Lower lobe of right lung (tissue), 2 donors: Measurements from ENCODE around the gene HK1. TPM values are rescaled to one million over a fixed set of nuclear protein-coding genes. Genes with fewer than 3 reads are reported as not detected.

Experiments used
- ATAC-seq, 2 donors: fragments of 200-7000 bp; cut with Tn5 transposase; one replicate each; pipeline ENCODE4 v1.9.1; 2020 to 2022; ENCODE audit warnings: mild to moderate bottlenecking in 2 of 2, moderate library complexity in 2 of 2
- DNase-seq: peaks from one replicate; pipeline ENCODE4 v3.0.0-alpha.2; 2020
- H3K27ac ChIP-seq: fragments of 200-600 bp; one replicate; pipeline ENCODE4 v1.8.0; 2022
- H3K27me3 ChIP-seq: fragments of 200-600 bp; one replicate; pipeline ENCODE4 v1.8.0; 2022; ENCODE audit warnings: low read depth
- H3K36me3 ChIP-seq: fragments of 200-600 bp; one replicate; pipeline ENCODE4 v1.8.0; 2022; ENCODE audit warnings: mild to moderate bottlenecking
- H3K4me1 ChIP-seq: fragments of 200-600 bp; one replicate; pipeline ENCODE4 v1.8.0; 2022
- H3K4me3 ChIP-seq: fragments of 200-600 bp; one replicate; pipeline ENCODE4 v1.8.0; 2022; ENCODE audit warnings: mild to moderate bottlenecking
- H3K9me3 ChIP-seq: fragments of 200-600 bp; one replicate; pipeline ENCODE4 v1.8.0; 2022
- CTCF ChIP-seq: fragments of 200-600 bp; IDR thresholded peaks from one replicate; pipeline ENCODE4 v1.8.0; 2022; ENCODE audit warnings: antibody characterized with exemption, mild to moderate bottlenecking
- intact Hi-C: fragments of 100-400 bp; cut with DNase I; formaldehyde crosslinking; loops from one replicate; pipeline ENCODE4 v1.11.0; 2022
- total RNA-seq: library from RNA; stranded (reverse); fragmentation: NEBNext Ultra II Directional; extraction: Animal tissue kit (Norgen Biotek cat#: 25700); gene quantifications from one replicate; pipeline ENCODE4 v1.2.1, GENCODE V29; 2021
- donor health status: DM: no; HTN: yes; CAD: no; lungs with severe emphysema.

HK1 gene
- total RNA-seq, 1 donor from 2014 or later: 85.1 TPM

- Histone ChIP-seq H3K27me3 (no peaks in the 10 kb centered on the region), H3K4me1 (peaks cover 57% of the 10 kb centered on the region), H3K36me3 (peaks cover 30% of the 10 kb centered on the region), H3K4me3 (no peak overlapping the region), H3K9me3 (no peaks in the 10 kb centered on the region), H3K27ac (peak overlapping the region; percentile 74)
- intact Hi-C loops: no loop called here
- DNase-seq: no peak
- ATAC-seq: no peak
- no peak for TF ChIP-seq CTCF
Observed at GRCh38 chr10:69359594-69359993, 81.3 kb downstream of the HK1 start.

GRCh38 chr10:69360485-69361302 lies 82.4 kb downstream of the HK1 start:
- DNase-seq (peak; percentile 85), ATAC-seq (peak; percentile 93 to 95)
- H3K4me3 ChIP-seq: no peak overlapping the region
- intact Hi-C loops: no loop called here
- no peaks in the 10 kb centered on the region for H3K9me3 ChIP-seq
- H3K27me3 ChIP-seq: no peaks in the 10 kb centered on the region
- H3K36me3 ChIP-seq: peaks cover 41% of the 10 kb centered on the region
- peaks cover 57% of the 10 kb centered on the region for H3K4me1 ChIP-seq
- peak overlapping the region; percentile 74 for H3K27ac ChIP-seq
- no peak for TF ChIP-seq CTCF

GRCh38 chr10:69361303-69361614 lies 83.0 kb downstream of the HK1 start:
- peak in 1 of 2 donors; percentile 11 for ATAC-seq

GRCh38 chr10:69362471-69362954 lies 84.2 kb downstream of the HK1 start:
- TF ChIP-seq CTCF: no peak
- no peak overlapping the region for H3K4me3 ChIP-seq
- intact Hi-C loops: no loop called here
- no peaks in the 10 kb centered on the region for H3K9me3 ChIP-seq
- H3K27ac ChIP-seq: peak overlapping the region; percentile 62
- peaks cover 58% of the 10 kb centered on the region for H3K36me3 ChIP-seq
- peak; percentile 70 for DNase-seq
- no peaks in the 10 kb centered on the region for H3K27me3 ChIP-seq
- peaks cover 53% of the 10 kb centered on the region for H3K4me1 ChIP-seq
- peak; percentile 56 to 68 for ATAC-seq

More at GRCh38 chr10:69361303-69361614, 83.0 kb downstream of the HK1 start:
- no peak for TF ChIP-seq CTCF
- peak overlapping the region; percentile 74 for H3K27ac ChIP-seq
- peaks cover 47% of the 10 kb centered on the region for H3K36me3 ChIP-seq
- H3K9me3 ChIP-seq: no peaks in the 10 kb centered on the region
- H3K4me1 ChIP-seq: peaks cover 57% of the 10 kb centered on the region
- no peak overlapping the region for H3K4me3 ChIP-seq
- no peak for DNase-seq
- H3K27me3 ChIP-seq: no peaks in the 10 kb centered on the region
- intact Hi-C loops: no loop called here

- intact Hi-C loops: no loop called here
- peaks cover 64% of the 10 kb centered on the region for H3K36me3 ChIP-seq
- DNase-seq (no peak), ATAC-seq (no peak)
- H3K4me3 ChIP-seq: no peak overlapping the region
- TF ChIP-seq CTCF: no peak
- H3K27me3 ChIP-seq: no peaks in the 10 kb centered on the region
- peaks cover 45% of the 10 kb centered on the region for H3K4me1 ChIP-seq
- H3K9me3 ChIP-seq: no peaks in the 10 kb centered on the region
- H3K27ac ChIP-seq: no peak overlapping the region
Observed at GRCh38 chr10:69363666-69364065, 85.4 kb downstream of the HK1 start.
